Stimulated activated CD4-positive, alpha-beta T cell treated with anti-CD3 and anti-CD28 coated beads, Interleukin-1b, Interleukin-23, amount 100 ng/mL, for 24 hours (primary cell): ENCODE data around the gene EFNA1.
"Not testable (repeated sequence)": the region's sequence is repeated elsewhere in the genome, so short reads cannot be mapped to it uniquely, and the experiment has no call there.

Experiments
- DNase-seq, 4 experiments: peaks; one replicate each; pipeline ENCODE4 v3.0.0-alpha.2; 2020; ENCODE audit warnings: low read depth in 4 of 4, low spot score in 1 of 4

EFNA1 gene

DNA sequence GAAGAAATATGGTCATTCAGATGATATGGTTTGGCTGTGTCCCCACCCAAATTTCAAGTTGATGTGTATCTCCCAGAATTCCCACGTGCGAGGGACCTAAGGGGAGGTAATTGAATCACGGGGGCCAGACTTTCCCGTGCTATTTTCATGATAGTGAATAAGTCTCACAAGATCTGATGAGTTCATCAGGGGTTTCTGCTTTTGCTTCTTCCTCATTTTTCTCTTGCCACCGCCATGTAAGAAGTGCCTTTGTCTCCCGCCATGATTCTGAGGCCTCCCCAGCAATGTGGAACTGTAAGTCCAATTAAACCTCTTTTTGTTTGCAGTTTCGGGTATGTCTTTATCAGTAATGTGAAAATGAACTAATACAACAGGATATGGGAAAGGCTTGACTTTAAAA lies 14.1 kb downstream of the EFNA1 start:
- DNase-seq, result no peak

DNA sequence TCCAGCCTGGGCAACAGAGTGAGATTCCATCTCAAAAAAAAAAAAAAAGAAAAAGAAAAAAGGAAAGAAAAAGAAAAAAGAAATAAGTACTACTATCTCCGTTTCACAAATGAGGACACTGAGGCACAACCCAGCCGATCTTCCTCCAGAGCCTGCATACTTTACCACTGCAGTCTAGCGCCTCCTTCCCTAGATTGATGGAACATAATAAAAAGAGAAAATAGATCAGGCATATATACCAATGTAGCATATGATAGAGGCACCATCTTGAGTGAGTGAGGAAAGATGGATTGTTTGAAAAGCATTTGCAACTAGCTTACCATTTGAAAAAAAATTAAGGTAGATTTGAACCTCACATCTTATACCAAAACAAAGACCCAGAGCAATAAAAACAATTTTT lies 17.8 kb downstream of the EFNA1 start:
- DNase-seq, result no peak

- not testable (repeated sequence) for DNase-seq
These were observed 28.4 kb downstream of the EFNA1 start for GRCh38 chr1:155155996-155156643.

DNA sequence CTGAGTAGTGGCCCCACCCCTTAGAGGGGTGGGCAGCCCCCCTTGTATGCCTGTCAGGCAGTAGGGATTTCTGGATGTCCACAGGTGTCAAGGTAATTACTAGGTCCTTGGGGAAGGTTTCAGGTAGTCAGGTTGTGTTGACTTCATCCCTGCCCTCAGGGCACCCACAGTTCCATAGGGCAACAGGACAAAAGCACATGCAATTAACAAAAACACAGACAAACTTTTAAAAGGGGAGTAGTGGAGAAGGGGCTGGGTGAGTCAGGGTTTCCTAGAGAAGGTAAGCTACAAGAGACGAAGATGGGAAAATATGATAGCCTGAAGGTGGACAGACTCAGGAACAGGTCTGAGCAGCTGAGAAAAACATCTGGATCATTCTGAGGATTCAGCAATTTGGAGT lies 31.3 kb downstream of the EFNA1 start:
- no peak for DNase-seq

GRCh38 chr1:155160128-155160527 lies 32.5 kb downstream of the EFNA1 start:
- DNase-seq, result no peak

GRCh38 chr1:155162631-155163030 lies 35.0 kb downstream of the EFNA1 start:
- not testable (repeated sequence) for DNase-seq

- DNase-seq, result not testable (repeated sequence)
These were observed 36.1 kb downstream of the EFNA1 start for GRCh38 chr1:155163785-155164184.

DNA sequence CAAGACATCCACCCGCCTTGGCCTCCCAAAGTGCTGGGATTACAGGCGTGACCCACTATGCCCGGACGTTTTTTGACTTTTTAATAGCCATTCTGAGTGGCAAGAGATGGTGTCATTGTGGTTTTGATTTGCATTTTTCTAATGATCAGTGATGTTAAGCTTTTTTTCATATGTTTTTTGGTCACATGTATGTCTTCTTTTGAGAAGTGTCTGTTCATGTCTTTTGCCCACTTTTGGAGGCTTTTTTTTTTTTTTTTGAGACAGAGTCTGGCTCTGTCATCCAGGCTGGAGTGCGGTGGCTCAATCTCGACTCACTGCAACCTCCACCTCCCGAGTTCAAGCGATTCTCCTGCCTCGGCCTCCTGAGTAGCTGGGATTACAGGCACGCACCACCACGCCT lies 36.9 kb downstream of the EFNA1 start:
- not testable (repeated sequence) for DNase-seq

DNA sequence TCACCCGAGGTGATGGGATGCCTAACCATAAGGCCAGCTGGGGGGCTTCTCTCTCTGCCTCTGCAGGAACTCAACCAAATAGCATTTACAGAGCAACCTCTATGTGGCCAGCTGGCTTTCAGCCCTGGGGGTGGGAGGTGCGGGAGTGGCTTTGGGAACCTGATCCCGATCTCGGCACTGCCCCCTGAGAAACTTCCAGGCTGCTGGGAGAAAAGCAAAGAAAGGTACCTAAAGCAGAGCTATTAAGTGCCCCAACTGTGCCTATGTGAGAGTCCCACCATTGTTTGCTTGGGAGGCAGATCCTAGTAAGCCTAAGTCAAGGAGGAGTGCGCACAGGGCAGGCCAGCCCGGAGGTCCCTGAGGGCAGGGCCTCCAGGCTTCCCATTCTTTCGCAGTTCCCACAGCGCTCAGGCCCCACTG lies 38.4 kb downstream of the EFNA1 start:
- DNase-seq, result no peak

DNA sequence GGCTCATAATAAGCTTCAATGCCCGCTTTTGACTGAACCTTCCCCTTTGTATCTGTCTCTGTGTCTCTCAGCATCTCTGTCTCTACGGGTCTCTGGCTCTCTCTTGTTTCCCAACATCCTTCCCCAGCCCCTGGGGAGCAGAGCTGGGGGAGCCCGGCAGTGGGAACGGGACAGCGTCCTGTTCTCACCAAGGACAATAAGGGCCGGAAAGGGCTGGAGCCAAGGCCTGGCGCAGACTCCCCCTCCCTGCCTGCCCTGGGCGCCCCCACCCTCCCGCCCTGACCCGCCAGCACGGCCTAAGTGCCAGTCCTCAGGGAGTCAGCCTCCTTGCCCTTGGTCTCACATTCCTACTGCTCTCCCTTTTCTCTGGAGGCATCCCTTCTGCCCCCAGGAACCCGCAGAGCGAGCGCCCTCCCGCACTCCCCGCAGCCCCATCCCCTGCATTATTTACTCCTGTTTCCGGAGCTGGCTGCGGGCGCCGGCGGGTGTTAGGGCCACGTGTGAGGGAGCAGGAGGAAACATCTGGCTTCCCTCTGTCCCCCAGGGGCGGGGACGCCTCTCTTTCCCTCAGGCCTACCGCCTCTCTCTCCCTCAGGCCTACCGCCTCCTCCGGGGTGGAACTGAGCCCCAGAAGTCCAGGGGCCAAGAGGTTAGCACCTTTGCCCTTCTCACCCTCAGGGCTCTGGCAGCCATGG lies 38.9 kb downstream of the EFNA1 start:
- no peak for DNase-seq

DNA sequence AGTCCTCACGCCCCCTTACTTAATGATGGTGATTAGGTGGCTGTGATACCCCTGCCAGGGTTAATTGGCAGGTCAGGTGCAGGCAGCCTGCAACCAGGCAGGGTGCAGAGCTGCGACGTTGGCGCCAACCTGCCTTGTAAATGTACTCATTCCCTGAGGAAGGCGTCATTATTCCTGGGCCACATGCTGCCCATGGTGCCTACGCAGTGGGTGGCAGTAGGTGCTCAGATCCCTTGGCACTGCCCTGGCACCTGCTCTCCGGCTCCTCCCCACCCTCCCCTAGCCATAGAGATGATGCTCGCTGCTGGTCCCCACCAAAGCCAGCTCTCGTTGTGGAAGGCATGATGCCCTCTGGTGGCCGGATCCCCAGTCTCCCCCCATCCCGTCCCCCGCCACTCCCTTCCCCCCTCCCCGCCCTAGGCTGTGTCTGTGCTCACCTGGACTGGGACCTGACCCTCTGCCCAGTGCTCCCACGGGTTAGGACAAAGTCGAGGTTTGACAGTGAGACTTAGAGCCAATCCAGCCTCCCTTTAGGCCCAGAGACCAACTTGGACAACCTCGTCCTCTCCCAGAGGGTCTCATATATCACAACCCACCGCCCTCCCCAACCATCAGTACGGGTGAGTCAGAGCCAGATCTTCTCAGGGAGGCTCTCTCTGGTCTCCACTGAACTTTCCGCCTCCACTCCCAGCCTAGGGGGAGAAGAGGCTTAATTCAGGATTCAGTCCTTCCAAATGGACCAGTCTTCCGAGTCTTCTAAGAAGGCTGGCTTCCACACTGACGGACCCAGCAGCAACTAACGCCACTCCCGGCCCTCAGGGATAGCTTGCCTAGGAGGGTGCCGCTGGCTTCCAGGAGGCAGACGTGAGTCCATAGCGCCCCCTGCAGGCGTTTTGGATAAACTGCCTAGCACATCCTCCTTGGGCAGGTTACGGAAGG lies 39.8 kb downstream of the EFNA1 start:
- DNase-seq, result peak; percentile 79 to 86 (median 82)

DNA sequence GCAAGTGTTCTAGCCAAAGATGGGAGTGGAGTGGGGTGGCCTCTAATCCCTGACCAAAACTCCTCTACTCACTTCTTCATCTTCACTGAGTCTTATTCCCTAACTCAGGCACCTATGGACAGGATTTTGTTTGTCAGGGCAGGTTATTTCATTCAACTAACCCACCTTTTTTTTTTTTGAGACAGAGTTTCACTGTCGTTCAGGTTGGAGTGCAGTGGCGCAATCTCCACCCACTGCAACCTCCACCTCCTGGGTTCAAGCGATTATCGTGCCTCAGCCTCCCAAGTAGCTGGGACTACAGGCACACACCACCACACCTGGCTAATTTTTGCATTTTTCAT lies 40.4 kb downstream of the EFNA1 start:
- not testable (repeated sequence) for DNase-seq

DNA sequence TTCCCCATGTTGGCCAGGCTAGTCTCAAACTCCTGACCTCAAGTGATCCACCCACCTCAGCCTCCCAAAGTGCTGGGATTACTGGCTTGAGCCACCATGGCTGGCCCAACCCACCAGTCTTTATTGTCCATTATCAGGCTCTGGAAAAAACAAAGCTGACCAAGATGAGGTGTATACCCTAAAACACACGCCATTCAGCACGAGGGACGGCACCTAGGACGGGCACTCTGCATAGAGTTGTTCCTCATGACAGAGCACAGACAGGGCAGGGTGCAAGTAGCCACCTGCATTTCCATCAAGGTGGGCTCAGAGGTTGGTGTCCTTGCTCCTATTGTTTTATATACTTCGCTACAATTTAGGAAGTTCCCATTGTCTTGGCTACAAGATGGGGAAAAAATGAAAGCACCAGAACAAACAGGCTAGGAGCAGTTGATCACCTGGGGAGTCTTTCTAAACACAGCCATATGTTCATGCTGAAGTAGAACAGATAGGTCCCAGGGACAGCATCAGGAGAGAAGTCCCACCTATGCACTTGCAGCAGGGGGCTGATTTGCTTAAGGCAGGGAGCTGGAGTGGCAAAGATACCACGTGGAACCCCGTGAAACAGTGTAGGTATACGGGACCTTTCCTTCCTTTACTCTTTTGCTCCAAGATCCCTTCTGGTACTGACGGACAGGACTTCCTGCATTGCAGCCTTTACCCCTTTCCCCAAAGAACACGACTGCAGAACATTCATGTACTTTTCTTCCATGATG lies 41.0 kb downstream of the EFNA1 start:
- no peak for DNase-seq

- DNase-seq, result no peak
These were observed 41.9 kb downstream of the EFNA1 start for GRCh38 chr1:155169541-155169940.

DNA sequence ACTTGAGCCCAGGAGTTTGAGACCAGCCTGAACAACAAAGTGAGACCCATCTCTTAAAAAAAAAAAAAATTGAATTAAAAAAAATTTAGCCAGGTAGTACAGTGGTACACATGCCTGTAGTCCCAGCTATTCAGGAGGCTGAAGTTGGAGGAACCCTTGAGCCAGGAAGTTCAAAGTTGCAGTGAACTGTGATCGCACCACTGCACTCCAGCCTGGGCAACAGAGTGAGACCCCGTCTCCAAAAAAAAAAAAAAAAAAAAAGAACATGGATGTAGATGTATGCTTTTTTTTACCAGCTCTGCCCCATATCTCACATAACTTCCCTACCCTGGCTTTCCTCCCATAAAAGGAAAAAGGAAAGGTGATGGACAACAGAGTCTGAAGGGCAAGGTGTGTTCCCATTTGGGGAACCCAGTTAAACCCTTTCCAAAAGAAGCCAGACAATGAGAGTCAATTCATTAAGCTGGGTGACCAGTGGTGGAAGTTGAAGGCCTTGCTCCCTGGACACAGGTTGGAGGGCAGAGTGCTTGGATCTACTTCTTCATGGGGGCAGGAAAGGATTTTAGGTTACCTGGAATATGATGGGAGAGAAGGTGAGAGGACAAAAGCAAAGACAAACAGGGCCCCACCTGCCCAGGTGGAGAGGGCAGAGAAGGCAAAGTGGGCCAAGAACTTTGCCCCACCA lies 42.6 kb downstream of the EFNA1 start:
- no peak for DNase-seq

DNA sequence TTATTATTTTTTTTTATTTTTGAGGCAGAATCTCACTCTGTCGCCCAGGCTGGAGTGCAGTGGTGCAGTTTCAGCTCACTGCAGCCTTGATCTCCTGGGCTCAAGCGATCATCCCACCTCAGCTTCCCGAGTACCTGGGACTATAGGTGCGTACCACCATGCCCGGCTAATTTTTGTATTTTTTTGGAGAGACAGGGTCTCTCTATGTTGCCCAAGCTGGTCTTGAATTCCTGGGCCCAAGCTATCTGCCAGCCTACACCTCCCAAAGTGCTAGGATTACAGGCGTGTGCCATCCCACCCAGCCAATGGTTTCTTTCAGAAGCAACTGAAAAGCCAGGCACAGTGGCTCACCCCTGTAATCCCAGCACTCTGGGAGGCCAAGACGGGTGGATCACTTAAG lies 43.1 kb downstream of the EFNA1 start:
- DNase-seq, result no peak

GRCh38 chr1:155171836-155172731 lies 44.4 kb downstream of the EFNA1 start:
- DNase-seq, result no peak

GRCh38 chr1:155172732-155173477 lies 45.2 kb downstream of the EFNA1 start, which contains the start of gene KRTCAP2:
TSS of gene KRTCAP2 (minus strand) at chr1:155173304. CDS start at chr1:155173224, 80 bp downstream.
- DNase-seq, result peak; percentile 84 to 93 (median 88)
